ENCODE measurements around the gene ZNF592.
"Not testable (repeated sequence)": the region's sequence is repeated elsewhere in the genome, so short reads cannot be mapped to it uniquely, and the experiment has no call there.

The ZNF592 gene

DNA sequence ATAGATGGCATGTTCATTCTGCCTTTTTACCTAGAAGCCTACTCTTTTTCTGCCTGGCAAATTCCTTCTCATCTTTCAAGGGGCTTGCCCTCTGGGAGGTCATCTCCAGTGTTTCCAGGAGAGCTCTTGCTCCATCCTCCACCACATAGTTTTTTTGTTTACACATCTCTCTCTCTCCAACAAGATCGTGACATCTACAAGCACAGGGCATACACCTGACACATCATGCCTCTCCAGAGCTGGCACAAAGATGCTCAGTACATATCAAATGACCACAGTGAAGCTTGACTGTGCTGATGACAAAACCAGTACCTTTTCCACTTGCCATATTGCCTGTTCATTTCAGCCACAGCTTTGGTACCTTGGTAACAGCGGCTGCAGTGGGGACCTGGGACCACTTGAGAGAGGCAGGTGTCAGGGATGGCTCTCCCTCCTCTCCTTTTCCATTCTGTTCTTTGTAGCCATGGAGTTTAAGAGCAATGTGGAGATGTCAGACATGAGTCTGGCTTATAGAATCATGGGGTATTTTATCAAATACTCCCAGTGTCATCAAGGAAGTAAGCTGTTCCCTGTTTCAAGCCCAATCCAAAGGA, 84.2 kb downstream of the ZNF592 start:
- DNase-seq, result no peak

GRCh38 chr15:84833447-84834228, 85.2 kb downstream of the ZNF592 start:
- no peak for DNase-seq

GRCh38 chr15:84834229-84834955, 86.0 kb downstream of the ZNF592 start:
- no peak for DNase-seq

DNA sequence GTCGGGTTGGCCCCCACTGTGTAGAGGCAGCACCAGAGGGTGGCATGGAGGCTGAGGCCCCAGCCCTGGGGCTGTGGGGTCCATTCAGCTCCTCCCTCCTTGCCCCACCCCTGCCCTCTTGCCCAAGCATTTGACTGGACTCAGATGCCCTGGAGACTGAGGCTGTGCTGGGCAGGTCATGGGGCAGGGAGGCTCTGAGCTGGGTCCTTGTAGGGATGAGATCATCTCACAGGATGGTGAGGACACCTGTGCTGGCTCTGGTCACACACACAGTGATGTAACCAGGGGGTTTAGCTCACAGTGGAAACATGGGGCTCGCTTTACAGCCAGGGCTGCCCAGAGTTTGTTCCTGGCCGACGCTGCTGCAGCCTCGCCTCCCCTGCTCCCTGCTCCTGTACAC, 86.6 kb downstream of the ZNF592 start:
- DNase-seq, result no peak

DNA sequence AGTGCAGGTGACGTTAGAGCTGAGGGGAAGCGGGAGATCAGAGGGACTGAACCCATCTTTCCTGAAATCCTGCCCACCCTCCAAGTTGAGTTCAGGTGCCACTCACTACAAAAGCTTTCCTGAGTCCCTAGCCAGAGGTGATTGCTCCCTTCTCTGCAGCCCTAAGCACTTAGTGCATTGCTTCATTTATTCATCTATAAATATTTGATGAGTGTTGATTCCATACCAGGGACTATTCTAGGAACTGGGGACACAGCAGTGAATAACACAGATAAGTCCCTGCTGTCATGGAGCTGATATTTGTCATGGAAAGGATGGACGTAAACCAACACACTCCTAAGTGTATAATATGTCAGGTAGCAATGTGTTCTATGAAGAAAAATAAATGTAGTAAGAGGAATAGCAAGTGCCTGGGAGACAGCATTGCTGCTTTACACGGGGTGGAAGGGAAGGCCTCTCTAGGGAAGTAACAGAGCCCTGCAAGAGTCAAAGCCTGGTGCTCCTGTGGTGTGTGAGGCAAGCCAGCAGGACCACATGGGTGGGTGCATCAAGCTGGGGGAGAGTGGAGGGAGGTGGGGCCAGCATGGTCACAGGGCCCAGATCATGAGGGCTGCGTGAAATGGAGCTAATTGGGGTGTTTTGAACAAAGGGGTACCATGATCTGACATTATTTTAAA, 87.4 kb downstream of the ZNF592 start:
- no peak for DNase-seq

DNA sequence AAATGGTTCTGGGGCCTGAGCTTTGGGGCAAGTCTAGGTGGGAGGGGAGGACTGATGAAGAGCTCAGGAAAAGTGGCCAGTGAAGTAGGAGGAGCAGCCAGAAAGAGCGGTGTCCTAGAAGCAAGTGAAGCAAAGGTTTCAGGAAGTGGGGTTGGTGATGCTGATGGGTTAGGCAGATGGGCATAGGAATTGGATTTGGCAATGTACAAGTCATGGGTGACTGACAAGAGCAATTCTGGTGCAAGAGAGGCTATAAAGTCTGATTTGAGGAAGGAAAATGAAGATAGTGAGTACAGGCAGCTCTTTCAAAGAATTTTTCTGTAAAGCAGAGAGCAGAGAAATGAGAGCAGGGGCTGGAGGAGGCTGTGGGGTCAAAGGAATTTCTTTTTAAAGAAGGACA, 88.5 kb downstream of the ZNF592 start:
- no peak for DNase-seq

GRCh38 chr15:84839714-84840113, 91.3 kb downstream of the ZNF592 start:
- no peak for DNase-seq

- DNase-seq, result no peak
These were observed 91.9 kb downstream of the ZNF592 start for GRCh38 chr15:84840255-84840654.

- no peak for DNase-seq
These were observed 92.5 kb downstream of the ZNF592 start for GRCh38 chr15:84840741-84841429.

- DNase-seq, result no peak
These were observed 94.4 kb downstream of the ZNF592 start for GRCh38 chr15:84842781-84843180.

DNA sequence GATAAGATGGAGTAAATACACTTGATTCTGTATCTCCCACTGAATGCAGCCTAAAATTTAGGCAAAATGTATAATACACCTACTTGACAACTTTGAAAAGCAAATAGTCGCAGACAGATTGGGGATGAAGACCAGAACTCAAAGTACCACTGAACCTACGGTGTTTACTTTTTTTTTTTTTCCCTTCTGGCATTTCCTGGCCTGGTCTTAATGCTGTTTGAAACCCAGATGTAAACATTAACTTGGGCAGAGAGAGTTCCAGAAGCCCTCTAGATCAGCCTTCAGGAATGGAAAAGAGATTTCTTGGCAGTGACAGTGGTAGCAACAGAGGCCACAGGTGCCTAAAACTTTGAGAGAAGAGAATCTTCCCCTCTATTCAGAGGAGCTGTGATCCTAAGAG, 96.6 kb downstream of the ZNF592 start:
- DNase-seq, result no peak

- not testable (repeated sequence) for DNase-seq
These were observed 97.2 kb downstream of the ZNF592 start for GRCh38 chr15:84845631-84846030.

DNA sequence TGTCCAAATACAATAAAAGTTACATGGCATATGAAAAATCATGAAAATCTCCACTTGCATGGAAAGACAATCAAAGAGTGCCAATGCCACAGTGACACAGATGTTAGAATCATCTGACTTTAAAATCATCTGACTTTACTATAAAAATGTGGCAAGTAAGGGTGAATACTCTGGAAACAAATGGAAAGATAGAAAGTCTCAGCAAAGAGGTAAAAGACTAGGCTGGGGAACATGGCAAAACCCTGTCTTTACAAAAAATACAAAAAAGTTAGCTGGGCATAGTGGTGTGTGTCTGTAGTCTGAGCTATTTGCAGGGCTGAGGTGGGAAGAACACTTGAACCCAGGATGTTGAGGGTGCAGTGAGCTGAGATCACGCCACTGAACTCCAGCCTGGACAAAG, 97.9 kb downstream of the ZNF592 start:
- no peak for DNase-seq

GRCh38 chr15:84847382-84847781, 99.0 kb downstream of the ZNF592 start:
- DNase-seq, result no peak

DNA sequence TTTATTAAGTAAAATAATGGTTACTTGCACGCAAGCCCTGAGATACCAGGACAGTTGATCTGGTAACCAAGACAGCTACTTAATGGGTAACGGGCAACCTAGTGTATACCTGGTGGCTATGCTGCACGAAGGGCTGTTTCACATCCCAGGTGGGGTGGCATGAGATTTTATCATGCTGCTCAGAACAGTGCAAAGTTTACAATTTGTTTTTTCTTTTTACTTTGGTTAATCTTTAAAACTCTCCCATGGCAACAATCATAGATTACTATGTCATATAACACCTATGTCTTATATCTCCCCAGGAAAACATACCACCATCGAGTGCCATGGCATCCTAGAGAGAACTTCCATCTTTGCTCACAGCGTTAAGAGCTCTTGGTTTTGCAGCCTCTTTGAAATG, 103.8 kb downstream of the ZNF592 start:
- no peak for DNase-seq

DNA sequence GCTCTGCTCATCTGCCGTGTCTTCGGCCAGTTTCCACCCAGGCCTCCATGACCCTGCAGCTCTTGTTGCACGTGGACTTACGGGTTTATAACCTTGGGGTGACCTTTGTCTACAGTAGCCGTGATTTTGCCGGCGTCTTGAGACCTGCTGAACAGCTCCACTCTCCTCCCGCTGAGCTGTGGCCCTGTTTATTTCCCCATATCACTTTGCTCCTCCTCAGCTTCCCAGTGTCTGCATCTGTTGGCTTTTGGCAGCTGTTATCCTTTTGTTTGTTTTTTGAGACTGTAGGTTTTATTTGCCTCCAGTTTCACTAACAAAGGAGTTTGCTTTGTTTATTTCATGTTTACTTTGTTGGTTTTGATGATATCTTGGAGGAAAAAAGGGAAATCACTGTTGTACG, 106.7 kb downstream of the ZNF592 start:
- DNase-seq, result peak; percentile 0

GRCh38 chr15:84855765-84856164, 107.4 kb downstream of the ZNF592 start:
- DNase-seq, result no peak

Data from NCI-H748 treated with DMSO at 0.1 percent for 48 hours (cell line).